H1 (cell line): Measurements from ENCODE around the gene WDFY3. TPM values are rescaled to one million over a fixed set of nuclear protein-coding genes. Genes with fewer than 3 reads are reported as not detected.

Experiments
- ASH2L ChIP-seq: fragments of 200-600, 300-600 bp; sonication (generic); IDR thresholded peaks from one replicate; pipeline ENCODE4 v1.7.1; 2017; ENCODE audit warnings: low read length
- CHD2 ChIP-seq: IDR thresholded peaks from 2 replicates; pipeline ENCODE4 v1.6.1; 2012; ENCODE audit warnings: low read length, improper control_type of control experiment
- EP300 ChIP-seq, 2 experiments: IDR thresholded peaks; 1 replicate in 1 of 2; 2 replicates in 1 of 2; pipeline ENCODE4 v1.6.1; 2011 to 2012; ENCODE audit warnings: low read depth in 2 of 2, low read length in 2 of 2, mild to moderate bottlenecking in 2 of 2, borderline replicate concordance in 1 of 2, inconsistent platforms in 1 of 2, moderate library complexity in 1 of 2
- EZH2 ChIP-seq: fragments of 200-600 bp; sonication (generic); IDR thresholded peaks from 2 replicates; pipeline ENCODE4 v1.7.1; 2012; ENCODE audit warnings: low read depth, mild to moderate bottlenecking, moderate library complexity, low read length, inconsistent platforms; ENCODE audit not compliant: severe bottlenecking
- KDM1A ChIP-seq: fragments of 200-600, 300-600 bp; sonication (generic); IDR thresholded peaks from 2 replicates; pipeline ENCODE4 v1.7.1; 2016; ENCODE audit warnings: mild to moderate bottlenecking, low read length, borderline replicate concordance
- SP4 ChIP-seq: IDR thresholded peaks from 2 replicates; pipeline ENCODE4 v1.6.1; 2012; ENCODE audit warnings: low read length, inconsistent platforms
- polyA plus RNA-seq, 7 experiments: library from polyadenylated mRNA; depleted of rRNA in 3 of 7; stranded (reverse) in 5 of 7; unstranded in 2 of 7; fragments of >200 nt in 5 of 7; fragments of 200-250 nt in 2 of 7; gene quantifications; 1 replicate in 5 of 7; 2 replicates in 1 of 7; 4 replicates in 1 of 7; pipeline versions ENCODE4 v1.2.1 to v1.2.3, GENCODE V29; 2011 to 2013; ENCODE audit warnings: missing spikeins in 2 of 7, mixed read lengths in 2 of 7
- small RNA-seq: library from polyadenylated mRNA; stranded (forward); fragments of <200 nt; extraction: miRNeasy Mini kit (QIAGEN cat#:217004); gene quantifications from one replicate; pipeline ENCODE3, GENCODE V24; 2013; ENCODE audit not compliant: insufficient read depth
- total RNA-seq: library from RNA; stranded (reverse); fragmentation: NEBNext Ultra II Directional; extraction: Animal tissue kit (Norgen Biotek cat#: 25700); gene quantifications from 2 replicates; pipeline ENCODE4 v1.2.1, GENCODE V29; 2021

Gene WDFY3
- total and polyA plus RNA-seq, 2 of the 8 experiments (the other 6 are each of a cell fraction or from before 2014, with no cell fraction given), result 25.6 to 62.4 TPM

DNA sequence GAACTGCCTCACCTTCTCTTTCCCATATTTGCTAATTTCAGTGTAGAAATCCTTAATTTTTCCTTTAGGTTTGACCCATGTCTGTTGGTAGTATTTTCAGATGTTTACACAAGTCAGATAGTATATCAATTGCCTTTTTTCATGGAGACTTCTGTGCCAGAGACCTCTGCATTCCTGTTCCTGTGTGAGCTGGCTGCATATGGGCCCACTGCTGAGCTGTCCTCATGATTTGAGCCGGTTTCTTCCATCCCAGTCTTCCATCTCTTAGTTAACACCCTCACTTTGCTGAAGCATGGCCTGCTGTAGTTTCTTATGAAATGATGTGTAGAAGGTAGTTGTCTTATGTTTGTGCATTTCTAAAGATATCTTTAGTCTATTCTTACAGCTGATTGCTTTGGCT lies 343.5 kb downstream of the WDFY3 start (continued):
- TF ChIP-seq KDM1A (no peak), EP300 (IDR thresholded peaks at IDR 0.05; ENCODE audit: borderline replicate concordance in 1 of 2, low read depth in 2 of 2, low read length in 2 of 2) (no peak), CHD2 (no peak), SP4 (no peak), ASH2L (no peak), EZH2 (no peak)

Small RNAs within 50 kb of the gene (small RNA-seq; reads per million reads assigned to genes)
- gene RN7SL552P, result 1.2 reads per million
- gene RNU6-469P, result not detected
